Gastrocnemius medialis (tissue), 4 donors: ENCODE data around the gene CHTF8. TPM values are rescaled to one million over a fixed set of nuclear protein-coding genes. Genes with fewer than 3 reads are reported as not detected.

Experiments
- ATAC-seq, 2 donors: fragments of 150-250 bp; one replicate each; pipeline ENCODE4 v1.9.1; 2016
- DNase-seq, 2 donors: peaks; one replicate each; pipeline ENCODE4 v3.0.0-alpha.2; 2019
- H3K27ac ChIP-seq, 4 donors: fragments of 200-600 bp; sonication (generic); 1 replicate in 1 of 4; 2 replicates in 3 of 4; pipeline ENCODE4 v1.5.1; 2016 to 2018; ENCODE audit warnings: mild to moderate bottlenecking in 2 of 4, moderate library complexity in 1 of 4
- H3K27me3 ChIP-seq, 3 donors: fragments of 200-600 bp; sonication (generic) in 2 of 3; 1 replicate in 1 of 3; 2 replicates in 2 of 3; pipeline versions ENCODE4 v1.5.1 to v1.6.0; 2016 to 2019; ENCODE audit warnings: mild to moderate bottlenecking in 1 of 3, moderate library complexity in 1 of 3
- H3K36me3 ChIP-seq, 2 donors: fragments of 200-600 bp; sonication (generic) in 1 of 2; one replicate each; pipeline ENCODE4 v1.5.1; 2017 to 2018
- H3K4me1 ChIP-seq, 2 donors: fragments of 200-600 bp; sonication (generic) in 1 of 2; one replicate each; pipeline ENCODE4 v1.5.1; 2016 to 2017; ENCODE audit warnings: mild to moderate bottlenecking in 2 of 2
- H3K4me3 ChIP-seq, 4 donors: fragments of 200-600 bp; sonication (generic) in 3 of 4; 1 replicate in 1 of 4; 2 replicates in 3 of 4; pipeline ENCODE4 v1.5.1; 2016 to 2019; ENCODE audit warnings: mild to moderate bottlenecking in 2 of 4
- H3K9me3 ChIP-seq, 3 donors: fragments of 200-600 bp; sonication (generic) in 2 of 3; 1 replicate in 1 of 3; 2 replicates in 2 of 3; pipeline ENCODE4 v1.5.1; 2016 to 2019
- CTCF ChIP-seq, 5 experiments: fragments of 450-650 bp in 3 of 5; fragments of 200-600 bp in 2 of 5; sonication (generic) in 2 of 5; IDR thresholded peaks in 4 of 5; conservative IDR thresholded peaks in 1 of 5; 1 replicate in 4 of 5; 2 replicates in 1 of 5; pipeline ENCODE4 v1.5.1; 2016 to 2019; ENCODE audit warnings: antibody characterized with exemption in 5 of 5, mild to moderate bottlenecking in 3 of 5, moderate library complexity in 3 of 5
- POLR2A ChIP-seq, 2 donors: fragments of 450-650 bp; IDR thresholded peaks; one replicate each; pipeline ENCODE4 v1.6.1; 2017; ENCODE audit warnings: antibody characterized with exemption in 2 of 2, mild to moderate bottlenecking in 2 of 2, moderate library complexity in 2 of 2
- in situ Hi-C, 4 donors: fragments of 200-750 bp; cut with MboI; loops; one replicate each; pipeline versions ENCODE4 v1.15.0 to v1.8.0; 2017; ENCODE audit warnings: low sequenced_read_pairs in 4 of 4
- intact Hi-C: fragments of 100-400 bp; cut with DNase I; formaldehyde crosslinking; loops from one replicate; pipeline ENCODE4 v1.15.1; 2023; ENCODE audit warnings: low total_unique reads
- total RNA-seq, 4 donors: library from RNA; depleted of rRNA; stranded (reverse); fragments of >200 nt; gene quantifications; one replicate each; pipeline versions ENCODE4 v1.1.0 to v1.2.3, GENCODE V29; 2016

The CHTF8 gene
- total RNA-seq, 4 donors from 2014 or later, result 27.3 to 52.3 (median 34.8) TPM

- H3K27ac ChIP-seq, result no peak overlapping the region
- intact Hi-C loops, result no loop called here
- H3K4me3 ChIP-seq, result no peak overlapping the region
- H3K36me3 ChIP-seq, result peaks cover 0 to 41% of the 10 kb centered on the region in 2 donors
- H3K27me3 ChIP-seq, result no peaks in the 10 kb centered on the region
- H3K9me3 ChIP-seq, result no peaks in the 10 kb centered on the region
- ATAC-seq, result no peak
- no peak for TF ChIP-seq POLR2A (IDR thresholded peaks at IDR 0.05)
- no peak for TF ChIP-seq CTCF (IDR thresholded peaks at IDR 0.05 in 4 of 5, conservative IDR thresholded peaks at IDR 0.05 in 1 of 5)
- H3K4me1 ChIP-seq, result peaks cover 24 to 28% of the 10 kb centered on the region in 2 donors
- in situ Hi-C loops, result loop anchor here in 2 of 4 donors (25.0 kb wide), 1 partner anchor 578 kb away; the partner anchor contains the start of gene ZFP90 (in 2 of the 2)
- no peak for DNase-seq
Observed at GRCh38 chr16:69115361-69115760, 17.0 kb downstream of the CHTF8 start.

DNA sequence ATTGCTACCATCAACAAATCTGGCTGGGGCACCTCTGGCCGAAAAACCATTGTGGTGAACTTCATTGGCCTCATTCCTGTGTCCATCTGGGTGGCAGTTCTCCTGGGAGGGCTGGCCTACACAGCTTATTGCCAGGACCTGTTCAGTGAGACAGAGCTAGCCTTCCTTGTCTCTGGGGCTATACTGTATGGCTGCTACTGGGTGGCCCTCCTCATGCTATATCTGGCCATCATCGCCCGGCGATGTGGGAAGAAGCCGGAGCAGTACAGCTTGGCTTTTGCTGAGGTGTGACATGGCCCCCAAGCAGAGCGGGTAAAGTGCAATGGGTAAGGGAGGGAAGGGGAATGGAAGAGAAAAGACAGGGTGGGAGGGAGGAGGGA lies 17.4 kb downstream of the CHTF8 start:
- H3K36me3 ChIP-seq, result peaks cover 0 to 37% of the 10 kb centered on the region in 2 donors
- H3K4me1 ChIP-seq, result peaks cover 24 to 28% of the 10 kb centered on the region in 2 donors
- no peak for TF ChIP-seq CTCF (IDR thresholded peaks at IDR 0.05 in 4 of 5, conservative IDR thresholded peaks at IDR 0.05 in 1 of 5)
- TF ChIP-seq POLR2A (IDR thresholded peaks at IDR 0.05), result no peak

DNA sequence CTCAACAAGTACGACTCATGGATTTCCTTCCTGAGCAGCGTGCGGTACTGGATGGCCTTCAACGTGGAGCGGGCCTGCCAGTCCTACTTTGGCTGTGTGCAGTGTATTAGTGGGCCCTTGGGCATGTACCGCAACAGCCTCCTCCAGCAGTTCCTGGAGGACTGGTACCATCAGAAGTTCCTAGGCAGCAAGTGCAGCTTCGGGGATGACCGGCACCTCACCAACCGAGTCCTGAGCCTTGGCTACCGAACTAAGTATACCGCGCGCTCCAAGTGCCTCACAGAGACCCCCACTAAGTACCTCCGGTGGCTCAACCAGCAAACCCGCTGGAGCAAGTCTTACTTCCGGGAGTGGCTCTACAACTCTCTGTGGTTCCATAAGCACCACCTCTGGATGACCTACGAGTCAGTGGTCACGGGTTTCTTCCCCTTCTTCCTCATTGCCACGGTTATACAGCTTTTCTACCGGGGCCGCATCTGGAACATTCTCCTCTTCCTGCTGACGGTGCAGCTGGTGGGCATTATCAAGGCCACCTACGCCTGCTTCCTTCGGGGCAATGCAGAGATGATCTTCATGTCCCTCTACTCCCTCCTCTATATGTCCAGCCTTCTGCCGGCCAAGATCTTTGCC lies 17.9 kb downstream of the CHTF8 start:
- intact Hi-C loops (no loop called here), in situ Hi-C loops (loop anchor here in 2 of 4 donors (25.0 kb wide), 1 partner anchor 577 kb away; the partner anchor contains the start of gene ZFP90 (in 2 of the 2))
- Histone ChIP-seq H3K4me1 (peaks cover 22 to 28% of the 10 kb centered on the region in 2 donors), H3K27me3 (no peaks in the 10 kb centered on the region), H3K36me3 (peaks cover 0 to 36% of the 10 kb centered on the region in 2 donors), H3K27ac (no peak overlapping the region), H3K9me3 (no peaks in the 10 kb centered on the region), H3K4me3 (no peak overlapping the region)
- ATAC-seq, result no peak
- DNase-seq, result no peak
- TF ChIP-seq CTCF (IDR thresholded peaks at IDR 0.05 in 4 of 5, conservative IDR thresholded peaks at IDR 0.05 in 1 of 5) (no peak), POLR2A (IDR thresholded peaks at IDR 0.05) (no peak)

More for the DNA sequence above, 17.4 kb downstream of the CHTF8 start:
- Histone ChIP-seq H3K4me3 (no peak overlapping the region), H3K27me3 (no peaks in the 10 kb centered on the region), H3K27ac (no peak overlapping the region), H3K9me3 (no peaks in the 10 kb centered on the region)
- ATAC-seq (no peak), DNase-seq (no peak)
- intact Hi-C loops, result no loop called here
- in situ Hi-C loops, result loop anchor here in 2 of 4 donors (25.0 kb wide), 1 partner anchor 578 kb away; the partner anchor contains the start of gene ZFP90 (in 2 of the 2)

- in situ Hi-C loops (loop anchor here in 2 of 4 donors (25.0 kb wide), 1 partner anchor 576 kb away; the partner anchor contains the start of gene ZFP90 (in 2 of the 2)), intact Hi-C loops (no loop called here)
- peaks cover 12 to 19% of the 10 kb centered on the region in 2 donors for H3K4me1 ChIP-seq
- no peak overlapping the region for H3K4me3 ChIP-seq
- no peak for ATAC-seq
- no peaks in the 10 kb centered on the region for H3K27me3 ChIP-seq
- no peak for TF ChIP-seq POLR2A (IDR thresholded peaks at IDR 0.05)
- TF ChIP-seq CTCF (IDR thresholded peaks at IDR 0.05 in 4 of 5, conservative IDR thresholded peaks at IDR 0.05 in 1 of 5), result no peak
- DNase-seq, result no peak
- peaks cover 0 to 26% of the 10 kb centered on the region in 2 donors for H3K36me3 ChIP-seq
- H3K27ac ChIP-seq, result no peak overlapping the region
- H3K9me3 ChIP-seq, result no peaks in the 10 kb centered on the region
Observed at GRCh38 chr16:69113216-69113615, 19.2 kb downstream of the CHTF8 start.
